SK-N-SH treated with all-trans-retinoic acid at 6 μM for 48 hours (cell line): ENCODE measurements around the gene WDR5.

Experiments
- OSR1 ChIP-seq: fragments of 250-450 bp; sonication (Bioruptor Pico); IDR thresholded peaks from 2 replicates; pipeline ENCODE4 v1.8.0; 2022; ENCODE audit warnings: moderate library complexity, mild to moderate bottlenecking, inconsistent platforms
- TOX ChIP-seq: fragments of 250-450 bp; sonication (Bioruptor Pico); IDR thresholded peaks from 2 replicates; pipeline ENCODE4 v1.8.0; 2021; ENCODE audit warnings: mild to moderate bottlenecking, moderate library complexity, borderline replicate concordance
- ZFP3 ChIP-seq: fragments of 250-450 bp; sonication (Bioruptor Pico); IDR thresholded peaks from 2 replicates; pipeline ENCODE4 v1.5.0; 2020; ENCODE audit warnings: mild to moderate bottlenecking, moderate library complexity
- ZFP30 ChIP-seq: fragments of 450-650 bp; formaldehyde crosslinking; IDR thresholded peaks from 2 replicates; pipeline ENCODE4 v1.5.0; 2022; ENCODE audit warnings: mild to moderate bottlenecking, moderate library complexity
- ZNF565 ChIP-seq: fragments of 450-650 bp; formaldehyde crosslinking; conservative IDR thresholded peaks from 2 replicates; pipeline ENCODE4 v1.5.0; 2020; ENCODE audit warnings: low read depth, mild to moderate bottlenecking, moderate library complexity
- ZNF70 ChIP-seq: fragments of 450-650 bp; formaldehyde crosslinking; IDR thresholded peaks from 2 replicates; pipeline ENCODE4 v1.5.0; 2020; ENCODE audit warnings: mild to moderate bottlenecking, moderate library complexity
- TF ChIP-seq, protein P1 (sequence below): fragments of 250-450 bp; sonication (Bioruptor Pico); IDR thresholded peaks from 2 replicates; pipeline ENCODE4 v1.8.0; 2020; ENCODE audit warnings: mild to moderate bottlenecking, moderate library complexity, borderline replicate concordance
- TF ChIP-seq, protein P2 (sequence below): fragments of 250-450 bp; sonication (Bioruptor Pico); IDR thresholded peaks from 2 replicates; pipeline ENCODE4 v1.5.1; 2021; ENCODE audit warnings: mild to moderate bottlenecking, moderate library complexity
- TF ChIP-seq, protein P3 (sequence below): fragments of 250-450 bp; sonication (Bioruptor Pico); IDR thresholded peaks from 2 replicates; pipeline ENCODE4 v1.8.0; 2021; ENCODE audit warnings: low read depth, mild to moderate bottlenecking, moderate library complexity, borderline replicate concordance
- TF ChIP-seq, protein P4 (sequence below): fragments of 250-450 bp; sonication (Bioruptor Pico); IDR thresholded peaks from 2 replicates; pipeline ENCODE4 v1.5.1; 2020; ENCODE audit warnings: low read depth, mild to moderate bottlenecking, moderate library complexity

DNA sequence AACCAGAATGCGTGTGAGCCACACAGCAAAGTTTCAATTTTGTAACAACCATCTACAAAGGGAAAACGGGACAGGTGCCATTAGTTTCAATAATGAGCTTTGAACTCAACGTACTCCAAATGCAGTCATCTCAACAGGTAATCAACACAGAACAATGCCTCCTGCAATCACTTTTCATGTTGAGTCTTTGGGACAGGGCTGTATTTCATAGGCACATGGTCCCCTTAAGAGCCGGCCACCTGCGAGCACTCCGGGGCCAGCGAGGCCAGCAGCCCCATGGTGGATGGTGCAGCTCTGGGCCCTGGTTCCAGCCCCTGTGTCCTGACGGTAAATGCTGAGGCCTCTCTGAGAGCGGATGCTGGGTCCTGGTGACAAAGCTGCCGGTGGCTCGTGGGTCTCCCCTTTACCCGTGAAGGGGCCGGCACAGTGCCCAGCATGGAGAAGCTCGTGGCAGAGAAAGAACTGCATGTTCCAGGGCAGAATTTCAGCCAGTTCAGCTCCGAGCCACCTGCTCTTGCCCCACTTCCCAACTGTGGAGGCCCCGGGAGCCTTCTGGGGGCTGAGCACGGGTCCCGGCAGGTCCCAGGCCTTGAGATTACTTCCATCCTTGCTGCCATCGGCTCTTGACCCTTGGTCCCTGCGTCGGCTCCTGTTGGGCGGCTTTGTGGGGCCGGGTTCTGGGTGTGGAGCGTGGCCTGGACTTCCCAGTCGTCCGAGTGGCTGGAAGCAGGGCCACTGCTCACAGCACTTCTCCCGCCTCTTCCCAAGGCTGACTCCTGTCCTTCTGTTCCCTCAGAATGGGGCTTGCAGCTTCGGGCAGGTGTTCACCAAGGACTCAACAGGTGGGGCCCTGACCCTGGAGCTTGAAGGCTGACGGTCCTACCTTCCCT is 54.6 kb downstream of the WDR5 start:
- TF ChIP-seq, protein P1, sequence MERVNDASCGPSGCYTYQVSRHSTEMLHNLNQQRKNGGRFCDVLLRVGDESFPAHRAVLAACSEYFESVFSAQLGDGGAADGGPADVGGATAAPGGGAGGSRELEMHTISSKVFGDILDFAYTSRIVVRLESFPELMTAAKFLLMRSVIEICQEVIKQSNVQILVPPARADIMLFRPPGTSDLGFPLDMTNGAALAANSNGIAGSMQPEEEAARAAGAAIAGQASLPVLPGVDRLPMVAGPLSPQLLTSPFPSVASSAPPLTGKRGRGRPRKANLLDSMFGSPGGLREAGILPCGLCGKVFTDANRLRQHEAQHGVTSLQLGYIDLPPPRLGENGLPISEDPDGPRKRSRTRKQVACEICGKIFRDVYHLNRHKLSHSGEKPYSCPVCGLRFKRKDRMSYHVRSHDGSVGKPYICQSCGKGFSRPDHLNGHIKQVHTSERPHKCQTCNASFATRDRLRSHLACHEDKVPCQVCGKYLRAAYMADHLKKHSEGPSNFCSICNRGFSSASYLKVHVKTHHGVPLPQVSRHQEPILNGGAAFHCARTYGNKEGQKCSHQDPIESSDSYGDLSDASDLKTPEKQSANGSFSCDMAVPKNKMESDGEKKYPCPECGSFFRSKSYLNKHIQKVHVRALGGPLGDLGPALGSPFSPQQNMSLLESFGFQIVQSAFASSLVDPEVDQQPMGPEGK (CRISPR knock-in tag) = no peak
- TF ChIP-seq, protein P2, sequence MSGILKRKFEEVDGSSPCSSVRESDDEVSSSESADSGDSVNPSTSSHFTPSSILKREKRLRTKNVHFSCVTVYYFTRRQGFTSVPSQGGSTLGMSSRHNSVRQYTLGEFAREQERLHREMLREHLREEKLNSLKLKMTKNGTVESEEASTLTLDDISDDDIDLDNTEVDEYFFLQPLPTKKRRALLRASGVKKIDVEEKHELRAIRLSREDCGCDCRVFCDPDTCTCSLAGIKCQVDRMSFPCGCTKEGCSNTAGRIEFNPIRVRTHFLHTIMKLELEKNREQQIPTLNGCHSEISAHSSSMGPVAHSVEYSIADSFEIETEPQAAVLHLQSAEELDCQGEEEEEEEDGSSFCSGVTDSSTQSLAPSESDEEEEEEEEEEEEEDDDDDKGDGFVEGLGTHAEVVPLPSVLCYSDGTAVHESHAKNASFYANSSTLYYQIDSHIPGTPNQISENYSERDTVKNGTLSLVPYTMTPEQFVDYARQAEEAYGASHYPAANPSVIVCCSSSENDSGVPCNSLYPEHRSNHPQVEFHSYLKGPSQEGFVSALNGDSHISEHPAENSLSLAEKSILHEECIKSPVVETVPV (CRISPR knock-in tag) = no peak
- TF ChIP-seq, protein P3, sequence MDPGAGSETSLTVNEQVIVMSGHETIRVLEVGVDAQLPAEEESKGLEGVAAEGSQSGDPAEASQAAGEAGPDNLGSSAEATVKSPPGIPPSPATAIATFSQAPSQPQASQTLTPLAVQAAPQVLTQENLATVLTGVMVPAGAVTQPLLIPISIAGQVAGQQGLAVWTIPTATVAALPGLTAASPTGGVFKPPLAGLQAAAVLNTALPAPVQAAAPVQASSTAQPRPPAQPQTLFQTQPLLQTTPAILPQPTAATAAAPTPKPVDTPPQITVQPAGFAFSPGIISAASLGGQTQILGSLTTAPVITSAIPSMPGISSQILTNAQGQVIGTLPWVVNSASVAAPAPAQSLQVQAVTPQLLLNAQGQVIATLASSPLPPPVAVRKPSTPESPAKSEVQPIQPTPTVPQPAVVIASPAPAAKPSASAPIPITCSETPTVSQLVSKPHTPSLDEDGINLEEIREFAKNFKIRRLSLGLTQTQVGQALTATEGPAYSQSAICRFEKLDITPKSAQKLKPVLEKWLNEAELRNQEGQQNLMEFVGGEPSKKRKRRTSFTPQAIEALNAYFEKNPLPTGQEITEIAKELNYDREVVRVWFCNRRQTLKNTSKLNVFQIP (CRISPR knock-in tag) = no peak
- TF ChIP-seq ZNF565 (CRISPR knock-in tag) (no peak), ZFP30 (CRISPR knock-in tag) (no peak), ZFP3 (CRISPR knock-in tag) (no peak), OSR1 (CRISPR knock-in tag) (no peak), TOX (CRISPR knock-in tag) (no peak), ZNF70 (no peak)
- TF ChIP-seq, protein P4, sequence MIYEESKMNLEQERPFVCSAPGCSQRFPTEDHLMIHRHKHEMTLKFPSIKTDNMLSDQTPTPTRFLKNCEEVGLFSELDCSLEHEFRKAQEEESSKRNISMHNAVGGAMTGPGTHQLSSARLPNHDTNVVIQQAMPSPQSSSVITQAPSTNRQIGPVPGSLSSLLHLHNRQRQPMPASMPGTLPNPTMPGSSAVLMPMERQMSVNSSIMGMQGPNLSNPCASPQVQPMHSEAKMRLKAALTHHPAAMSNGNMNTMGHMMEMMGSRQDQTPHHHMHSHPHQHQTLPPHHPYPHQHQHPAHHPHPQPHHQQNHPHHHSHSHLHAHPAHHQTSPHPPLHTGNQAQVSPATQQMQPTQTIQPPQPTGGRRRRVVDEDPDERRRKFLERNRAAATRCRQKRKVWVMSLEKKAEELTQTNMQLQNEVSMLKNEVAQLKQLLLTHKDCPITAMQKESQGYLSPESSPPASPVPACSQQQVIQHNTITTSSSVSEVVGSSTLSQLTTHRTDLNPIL (CRISPR knock-in tag) = no peak
